K562 (cell line): ENCODE measurements around the gene VWA7. TPM values are rescaled to one million over a fixed set of nuclear protein-coding genes. Genes with fewer than 3 reads are reported as not detected.

Experiments
- ARID1B ChIP-seq: fragments of 450-650 bp; IDR thresholded peaks from 2 replicates; pipeline ENCODE4 v1.6.1; 2016; ENCODE audit warnings: antibody characterized with exemption, mild to moderate bottlenecking, inconsistent platforms
- E4F1 ChIP-seq: fragments of 250-450 bp; sonication (Bioruptor Pico); IDR thresholded peaks from 2 replicates; pipeline ENCODE4 v1.5.0; 2021; ENCODE audit warnings: mild to moderate bottlenecking, borderline replicate concordance
- EHMT2 ChIP-seq: fragments of 450-650 bp; IDR thresholded peaks from 2 replicates; pipeline ENCODE4 v1.6.1; 2018; ENCODE audit warnings: antibody characterized with exemption
- ELF2 ChIP-seq: fragments of 250-450 bp; sonication (Bioruptor Pico); IDR thresholded peaks from 2 replicates; pipeline ENCODE4 v1.5.0; 2021; ENCODE audit warnings: mild to moderate bottlenecking
- GABPB2 ChIP-seq: fragments of 250-450 bp; sonication (Bioruptor Pico); conservative IDR thresholded peaks from 2 replicates; pipeline ENCODE4 v1.5.1; 2021; ENCODE audit warnings: mild to moderate bottlenecking
- HDAC2 ChIP-seq: fragments of 450-650 bp; IDR thresholded peaks from 2 replicates; pipeline ENCODE4 v1.6.1; 2016; ENCODE audit warnings: mild to moderate bottlenecking
- HDGF ChIP-seq: fragments of 450-650 bp; IDR thresholded peaks from 2 replicates; pipeline ENCODE4 v1.6.1; 2016
- HINFP ChIP-seq: fragments of 450-650 bp; conservative IDR thresholded peaks from 2 replicates; pipeline ENCODE4 v1.6.1; 2016; ENCODE audit warnings: missing genetic modification characterization, low read depth, mild to moderate bottlenecking, control low read depth, missing compliant biosample characterization
- MTA3 ChIP-seq: fragments of 450-650 bp; formaldehyde crosslinking; IDR thresholded peaks from 2 replicates; pipeline ENCODE4 v1.6.1; 2017; ENCODE audit warnings: mild to moderate bottlenecking, borderline replicate concordance
- NFE2 ChIP-seq: IDR thresholded peaks from 2 replicates; pipeline ENCODE4 v1.6.1; 2014; ENCODE audit warnings: antibody characterized with exemption, low read depth
- PBX2 ChIP-seq, 2 experiments: IDR thresholded peaks in 1 of 2; conservative IDR thresholded peaks in 1 of 2; 2 replicates each; pipeline ENCODE4 v1.6.1; 2016; ENCODE audit warnings: low read depth in 2 of 2, mild to moderate bottlenecking in 1 of 2, missing compliant biosample characterization in 1 of 2, missing genetic modification characterization in 1 of 2, moderate library complexity in 1 of 2
- POLR2A ChIP-seq: fragments of 450-650 bp; conservative IDR thresholded peaks from 2 replicates; pipeline ENCODE4 v1.6.1; 2016
- TOE1 ChIP-seq, 2 experiments: fragments of 450-650 bp in 1 of 2; sonication (generic) in 1 of 2; formaldehyde crosslinking in 1 of 2; IDR thresholded peaks; 2 replicates each; pipeline versions ENCODE4 v1.7.1 to v1.8.0; 2016 to 2022; ENCODE audit warnings: borderline replicate concordance in 2 of 2, mild to moderate bottlenecking in 2 of 2, antibody characterized with exemption in 1 of 2, inconsistent platforms in 1 of 2, low read depth in 1 of 2, missing genetic modification reagents in 1 of 2, moderate library complexity in 1 of 2
- ZBTB9 ChIP-seq: fragments of 450-650 bp; formaldehyde crosslinking; IDR thresholded peaks from 2 replicates; pipeline ENCODE4 v1.4.0; 2020; ENCODE audit warnings: mild to moderate bottlenecking, moderate library complexity
- ZNF232 ChIP-seq: sonication (generic); formaldehyde crosslinking; IDR thresholded peaks from 2 replicates; pipeline ENCODE4 v1.8.0; 2022; ENCODE audit warnings: mild to moderate bottlenecking, missing genetic modification reagents
- ZNF551 ChIP-seq: fragments of 250-450 bp; sonication (Bioruptor Pico); IDR thresholded peaks from 2 replicates; pipeline ENCODE4 v1.5.0; 2021; ENCODE audit warnings: mild to moderate bottlenecking, moderate library complexity
- ZNF57 ChIP-seq: fragments of 450-650 bp; formaldehyde crosslinking; IDR thresholded peaks from 2 replicates; pipeline ENCODE4 v1.4.0; 2020; ENCODE audit warnings: mild to moderate bottlenecking, moderate library complexity
- ZNF79 ChIP-seq: fragments of 250-450 bp; sonication (Bioruptor Pico); IDR thresholded peaks from 2 replicates; pipeline ENCODE4 v1.4.0; 2020; ENCODE audit warnings: low read depth, mild to moderate bottlenecking, moderate library complexity
- ZZZ3 ChIP-seq: fragments of 450-650 bp; IDR thresholded peaks from 2 replicates; pipeline ENCODE4 v1.6.1; 2016; ENCODE audit warnings: antibody characterized with exemption, mild to moderate bottlenecking, moderate library complexity
- polyA plus RNA-seq, 8 experiments: library from polyadenylated mRNA; depleted of rRNA in 4 of 8; stranded (reverse) in 5 of 8; unstranded in 3 of 8; fragments of >200 nt; fragmentation: Nextera tagmentation in 2 of 8; fragmentation: Illumina TruSeq in 1 of 8; extraction: Ambion mirVana in 2 of 8; extraction: Trizol in 1 of 8; gene quantifications; 2 replicates each; pipeline versions ENCODE4 v1.2.1 to v1.2.3, GENCODE V29; 2011 to 2014; ENCODE audit warnings: inconsistent platforms in 1 of 8, missing spikeins in 1 of 8
- total RNA-seq, 7 experiments: library from RNA; depleted of rRNA in 6 of 7; stranded (reverse); fragments of >200 nt in 6 of 7; fragmentation: Illumina TruSeq in 2 of 7; extraction: Trizol in 2 of 7; gene quantifications; 2 replicates each; pipeline versions ENCODE4 v1.2.1 to v1.2.3, GENCODE V29; 2011 to 2021; ENCODE audit warnings: low replicate concordance in 1 of 7

Gene VWA7
- total and polyA plus RNA-seq, 9 of the 15 experiments (the other 6 are each of a cell fraction or from before 2014, with no cell fraction given), result 0.18 to 2.9 (median 0.95) TPM

GRCh38 chr6:31795616-31796298, 18.6 kb upstream of the VWA7 start, which contains the start of gene VARS1 (continued):
- TF ChIP-seq HINFP (tag) (peak; percentile 87), ZNF551 (CRISPR knock-in tag) (no peak), E4F1 (CRISPR knock-in tag) (no peak; the same call in 1 of the 2 replicates), ZNF79 (CRISPR knock-in tag) (no peak), PBX2 (CRISPR knock-in tag; IDR thresholded peaks at IDR 0.05; ENCODE audit: low read depth) (no peak), PBX2 (tag; conservative IDR thresholded peaks at IDR 0.05; ENCODE audit: low read depth) (peak; percentile 82), ZNF232 (CRISPR knock-in tag) (0 out of 2 replicates have a peak, but pooled peaks have one; percentile 7), ARID1B (peak; percentile 82; the same call in 1 of the 2 replicates), TOE1 (IDR thresholded peaks at IDR 0.05; ENCODE audit: borderline replicate concordance) (peak; percentile 84), TOE1 (CRISPR knock-in tag; IDR thresholded peaks at IDR 0.05; ENCODE audit: borderline replicate concordance, low read depth) (peak; percentile 90), NFE2 (peak; percentile 99), POLR2A (peak; percentile 38; the same call in 1 of the 2 replicates), ZNF57 (CRISPR knock-in tag) (no peak), MTA3 (peak; percentile 98), HDAC2 (peak; percentile 87), ELF2 (peak; percentile 99), ZBTB9 (peak; percentile 95), HDGF (peak; percentile 94; the same call in 1 of the 2 replicates), ZZZ3 (peak; percentile 70; the same call in 1 of the 2 replicates), EHMT2 (no peak; the same call in 1 of the 2 replicates), GABPB2 (CRISPR knock-in tag) (no peak)
